ENCODE data around the gene CMC4. TPM values are rescaled to one million over a fixed set of nuclear protein-coding genes. Genes with fewer than 3 reads are reported as not detected.

Gene CMC4
- total RNA-seq, 2 donors from 2014 or later, result 5.2 to 8.3 TPM

DNA sequence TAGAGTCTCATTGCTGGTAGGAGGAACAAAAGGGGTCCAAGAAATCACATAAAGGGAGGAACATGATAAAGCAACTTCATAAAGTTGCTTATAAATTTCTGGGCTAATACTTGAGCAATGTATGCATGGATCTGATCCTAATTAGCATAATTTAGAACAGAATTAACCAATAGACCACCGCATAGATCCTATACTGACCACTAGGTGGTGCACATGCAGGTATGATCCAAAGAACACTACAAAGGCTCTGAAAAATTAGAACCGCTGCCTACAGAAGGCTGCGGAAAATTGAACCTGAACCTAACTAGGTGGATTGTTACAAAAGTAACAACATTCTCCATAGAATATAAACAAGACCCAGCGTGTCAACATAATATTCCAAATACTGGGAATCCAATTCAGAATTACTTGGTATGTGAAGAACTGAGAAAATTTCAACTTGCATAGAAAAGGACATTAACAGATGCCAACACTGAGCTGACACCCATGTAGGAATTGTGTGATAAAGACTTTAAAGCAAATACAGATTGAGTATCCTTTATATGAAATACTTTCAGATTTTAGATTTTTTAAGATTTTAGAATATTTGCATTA lies 23.6 kb upstream of the CMC4 start:
- WGBS, 2 experiments (ENCODE audit: insufficient coverage in 1 of 2, insufficient read length in 1 of 2), result 78% methylated on average over 4 of the region's 4 CpGs; no CpG with 5 or more reads in 1 of the 2 experiments
- H3K9ac ChIP-seq (ENCODE audit: extremely low read depth, low read length, poor library complexity, severe bottlenecking), result no peak overlapping the region
- Mint-ChIP-seq H3K4me1 (no peaks in the 10 kb centered on the region), H3K27ac (no peak overlapping the region), H3K27me3 (ENCODE audit: insufficient read depth) (no peaks in the 10 kb centered on the region), H3K4me3 (no peak overlapping the region), H3K36me3 (ENCODE audit: low read depth) (peaks cover 25% of the 10 kb centered on the region), H3K9me3 (peaks cover 31% of the 10 kb centered on the region)
- no peaks in the 10 kb centered on the region for H3K9me3 ChIP-seq (ENCODE audit: control insufficient read depth, low read length)
- H3K27me3 ChIP-seq (ENCODE audit: control insufficient read depth, insufficient read depth, low read length, poor library complexity, severe bottlenecking), result no peaks in the 10 kb centered on the region
- H3K36me3 ChIP-seq (ENCODE audit: control insufficient read depth, insufficient read depth, low read length), result peaks cover 15% of the 10 kb centered on the region
- no peak overlapping the region for H3K4me3 ChIP-seq (ENCODE audit: low read length)
- DNase-seq, result no peak
- no peaks in the 10 kb centered on the region for H3K4me1 ChIP-seq (ENCODE audit: control insufficient read depth, insufficient read depth, low read length)
- TF ChIP-seq CTCF (conservative IDR thresholded peaks at IDR 0.05), result peak; percentile 79
- no peak overlapping the region for H3K27ac ChIP-seq (ENCODE audit: low read depth, low read length)

- Histone ChIP-seq H3K4me3 (ENCODE audit: low read length) (no peak overlapping the region), H3K9ac (ENCODE audit: extremely low read depth, low read length, poor library complexity, severe bottlenecking) (no peak overlapping the region), H3K4me1 (ENCODE audit: control insufficient read depth, insufficient read depth, low read length) (no peaks in the 10 kb centered on the region), H3K9me3 (ENCODE audit: control insufficient read depth, low read length) (no peaks in the 10 kb centered on the region), H3K27me3 (ENCODE audit: control insufficient read depth, insufficient read depth, low read length, poor library complexity, severe bottlenecking) (no peaks in the 10 kb centered on the region), H3K27ac (ENCODE audit: low read depth, low read length) (no peak overlapping the region), H3K36me3 (ENCODE audit: control insufficient read depth, insufficient read depth, low read length) (peaks cover 18% of the 10 kb centered on the region)
- no peak for DNase-seq
- Mint-ChIP-seq H3K36me3 (ENCODE audit: low read depth) (peaks cover 43% of the 10 kb centered on the region), H3K4me1 (no peaks in the 10 kb centered on the region), H3K27ac (no peak overlapping the region), H3K9me3 (peaks cover 53% of the 10 kb centered on the region), H3K4me3 (no peak overlapping the region), H3K27me3 (ENCODE audit: insufficient read depth) (no peaks in the 10 kb centered on the region)
- WGBS, 2 experiments (ENCODE audit: insufficient coverage in 1 of 2, insufficient read length in 1 of 2), result 96 to 100% methylated on average over 5 to 26 of the region's 26 CpGs
- TF ChIP-seq CTCF (conservative IDR thresholded peaks at IDR 0.05), result no peak
Observed at GRCh38 chrX:155086961-155087735, 16.2 kb upstream of the CMC4 start.

- Mint-ChIP-seq H3K27ac (no peak overlapping the region), H3K4me1 (no peaks in the 10 kb centered on the region), H3K9me3 (peaks cover 58% of the 10 kb centered on the region), H3K36me3 (ENCODE audit: low read depth) (peaks cover 44% of the 10 kb centered on the region), H3K4me3 (no peak overlapping the region), H3K27me3 (ENCODE audit: insufficient read depth) (no peaks in the 10 kb centered on the region)
- 88 to 100% methylated on average over 1 to 21 of the region's 24 CpGs for WGBS, 2 experiments (ENCODE audit: insufficient coverage in 1 of 2, insufficient read length in 1 of 2)
- Histone ChIP-seq H3K4me3 (ENCODE audit: low read length) (no peak overlapping the region), H3K9ac (ENCODE audit: extremely low read depth, low read length, poor library complexity, severe bottlenecking) (no peak overlapping the region), H3K27ac (ENCODE audit: low read depth, low read length) (no peak overlapping the region), H3K27me3 (ENCODE audit: control insufficient read depth, insufficient read depth, low read length, poor library complexity, severe bottlenecking) (no peaks in the 10 kb centered on the region), H3K9me3 (ENCODE audit: control insufficient read depth, low read length) (no peaks in the 10 kb centered on the region), H3K4me1 (ENCODE audit: control insufficient read depth, insufficient read depth, low read length) (no peaks in the 10 kb centered on the region), H3K36me3 (ENCODE audit: control insufficient read depth, insufficient read depth, low read length) (peaks cover 23% of the 10 kb centered on the region)
- TF ChIP-seq CTCF (conservative IDR thresholded peaks at IDR 0.05), result peak; percentile 75
- peak; percentile 85 for DNase-seq
Observed at GRCh38 chrX:155086202-155086840, 15.4 kb upstream of the CMC4 start.
